PC-9 (cell line): ENCODE measurements around the gene PIWIL4.

ENCODE experiments used
- EZH2 ChIP-seq: fragments of 200-600 bp; sonication (generic); IDR thresholded peaks from 2 replicates; pipeline ENCODE4 v1.8.0; 2017; ENCODE audit warnings: antibody characterized with exemption, low read depth
- TF ChIP-seq, protein P1 (sequence below): fragments of 200-600 bp; sonication (generic); conservative IDR thresholded peaks from 2 replicates; pipeline ENCODE4 v1.6.1; 2017; ENCODE audit warnings: mixed run types, antibody characterized with exemption, mild to moderate bottlenecking, moderate library complexity

DNA sequence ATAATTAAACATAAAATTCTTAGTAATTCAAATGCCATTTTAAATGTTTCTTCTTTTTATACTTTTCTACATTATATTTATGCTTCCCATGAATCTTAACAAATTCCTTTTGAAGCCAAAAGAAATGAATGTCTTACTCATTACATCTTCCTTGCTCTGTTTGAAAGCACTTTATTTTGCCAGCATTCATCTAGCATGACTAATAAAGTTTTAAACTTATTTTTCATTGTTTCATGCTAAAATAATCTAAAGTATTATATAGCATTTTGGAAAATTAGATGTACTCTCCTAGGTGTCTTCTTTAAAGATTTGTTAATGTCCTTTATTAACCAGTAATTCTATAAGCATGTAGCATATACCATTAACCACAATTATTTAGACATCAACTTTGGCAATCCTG, 9.7 kb upstream of the PIWIL4 start:
- TF ChIP-seq, protein P1, sequence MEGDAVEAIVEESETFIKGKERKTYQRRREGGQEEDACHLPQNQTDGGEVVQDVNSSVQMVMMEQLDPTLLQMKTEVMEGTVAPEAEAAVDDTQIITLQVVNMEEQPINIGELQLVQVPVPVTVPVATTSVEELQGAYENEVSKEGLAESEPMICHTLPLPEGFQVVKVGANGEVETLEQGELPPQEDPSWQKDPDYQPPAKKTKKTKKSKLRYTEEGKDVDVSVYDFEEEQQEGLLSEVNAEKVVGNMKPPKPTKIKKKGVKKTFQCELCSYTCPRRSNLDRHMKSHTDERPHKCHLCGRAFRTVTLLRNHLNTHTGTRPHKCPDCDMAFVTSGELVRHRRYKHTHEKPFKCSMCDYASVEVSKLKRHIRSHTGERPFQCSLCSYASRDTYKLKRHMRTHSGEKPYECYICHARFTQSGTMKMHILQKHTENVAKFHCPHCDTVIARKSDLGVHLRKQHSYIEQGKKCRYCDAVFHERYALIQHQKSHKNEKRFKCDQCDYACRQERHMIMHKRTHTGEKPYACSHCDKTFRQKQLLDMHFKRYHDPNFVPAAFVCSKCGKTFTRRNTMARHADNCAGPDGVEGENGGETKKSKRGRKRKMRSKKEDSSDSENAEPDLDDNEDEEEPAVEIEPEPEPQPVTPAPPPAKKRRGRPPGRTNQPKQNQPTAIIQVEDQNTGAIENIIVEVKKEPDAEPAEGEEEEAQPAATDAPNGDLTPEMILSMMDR: no peak
- no peak for TF ChIP-seq EZH2
